Measurements from ENCODE around the gene EDC3. TPM values are rescaled to one million over a fixed set of nuclear protein-coding genes. Genes with fewer than 3 reads are reported as not detected.

The EDC3 gene
- total RNA-seq, 1 experiment from 2014 or later, result 62.6 TPM

DNA sequence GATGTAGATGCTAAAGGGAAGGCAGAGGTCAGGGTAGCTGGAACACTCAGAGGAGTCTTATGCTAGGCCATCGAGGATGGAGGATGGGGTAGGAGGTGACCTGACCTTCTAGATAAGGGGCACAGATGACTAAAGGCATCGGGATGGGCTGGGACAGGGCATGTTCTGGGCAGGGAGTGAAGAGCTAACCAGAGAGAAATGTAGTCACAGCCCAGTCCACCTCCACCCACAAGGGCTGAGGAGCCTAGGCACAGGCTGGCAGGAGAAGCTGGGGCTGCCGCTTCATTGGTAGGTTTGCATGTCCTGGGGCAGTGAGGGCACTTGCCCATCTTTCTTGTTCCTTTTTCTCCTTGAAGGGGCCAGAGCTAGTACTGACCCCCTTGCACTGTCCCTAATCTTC, 67.6 kb downstream of the EDC3 start:
- Histone ChIP-seq H3K27me3 (replicated peaks; ENCODE audit: insufficient read depth, low read depth, low read length, poor library complexity) (no peaks in the 10 kb centered on the region), H3K4me3 (ENCODE audit: low read depth, low read length, poor library complexity, severe bottlenecking) (no peak overlapping the region), H3K27ac (ENCODE audit: low read depth, low read length, poor library complexity, severe bottlenecking) (no peak overlapping the region), H3K36me3 (ENCODE audit: insufficient read depth, low read length, poor library complexity, severe bottlenecking) (peaks cover 91% of the 10 kb centered on the region), H3K4me1 (ENCODE audit: insufficient read depth, low read length, poor library complexity, severe bottlenecking) (no peaks in the 10 kb centered on the region), H3K9me3 (ENCODE audit: low read depth, low read length, poor library complexity, severe bottlenecking) (no peaks in the 10 kb centered on the region)
- POLR2A ChIA-PET (ENCODE audit: low non-redundant PET), result no interaction called here
- CTCF ChIA-PET, result interaction anchor here (1.2 kb wide), 1 partner anchor 143 kb away, joined by 3 read pairs; no protein-coding TSS in a partner anchor
- no peak for DNase-seq (ENCODE audit: low spot score)
- no TSS peak for BruUV-seq (replicated peaks)
- intact Hi-C loops (cut with micrococcal nuclease; ENCODE audit: unreplicated experiment), result no loop called here
- TF ChIP-seq, protein P1, sequence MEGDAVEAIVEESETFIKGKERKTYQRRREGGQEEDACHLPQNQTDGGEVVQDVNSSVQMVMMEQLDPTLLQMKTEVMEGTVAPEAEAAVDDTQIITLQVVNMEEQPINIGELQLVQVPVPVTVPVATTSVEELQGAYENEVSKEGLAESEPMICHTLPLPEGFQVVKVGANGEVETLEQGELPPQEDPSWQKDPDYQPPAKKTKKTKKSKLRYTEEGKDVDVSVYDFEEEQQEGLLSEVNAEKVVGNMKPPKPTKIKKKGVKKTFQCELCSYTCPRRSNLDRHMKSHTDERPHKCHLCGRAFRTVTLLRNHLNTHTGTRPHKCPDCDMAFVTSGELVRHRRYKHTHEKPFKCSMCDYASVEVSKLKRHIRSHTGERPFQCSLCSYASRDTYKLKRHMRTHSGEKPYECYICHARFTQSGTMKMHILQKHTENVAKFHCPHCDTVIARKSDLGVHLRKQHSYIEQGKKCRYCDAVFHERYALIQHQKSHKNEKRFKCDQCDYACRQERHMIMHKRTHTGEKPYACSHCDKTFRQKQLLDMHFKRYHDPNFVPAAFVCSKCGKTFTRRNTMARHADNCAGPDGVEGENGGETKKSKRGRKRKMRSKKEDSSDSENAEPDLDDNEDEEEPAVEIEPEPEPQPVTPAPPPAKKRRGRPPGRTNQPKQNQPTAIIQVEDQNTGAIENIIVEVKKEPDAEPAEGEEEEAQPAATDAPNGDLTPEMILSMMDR (conservative IDR thresholded peaks at IDR 0.05; ENCODE audit: low read depth, low read length), result no peak
- no peak for TF ChIP-seq EZH2 (IDR thresholded peaks at IDR 0.05; ENCODE audit: borderline replicate concordance, low read depth, low read length, poor library complexity, severe bottlenecking)

DNA sequence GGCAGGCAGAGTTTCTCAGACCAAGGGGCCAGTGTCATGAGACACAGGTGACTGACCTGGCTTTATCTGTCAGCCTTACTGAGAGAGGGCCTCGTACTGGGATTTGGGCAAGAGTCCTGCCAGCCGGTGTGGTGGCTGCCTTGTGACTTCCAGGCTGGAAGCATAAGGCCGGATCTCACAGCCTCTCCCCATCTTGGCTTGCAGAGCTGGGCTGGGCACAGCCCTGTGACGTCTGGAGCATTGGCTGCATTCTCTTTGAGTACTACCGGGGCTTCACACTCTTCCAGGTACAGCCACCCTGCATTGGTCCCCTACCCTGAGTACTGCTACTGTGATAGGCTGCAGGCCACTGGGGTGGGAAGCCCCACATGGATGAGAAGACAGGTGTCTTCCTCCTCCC, 68.1 kb downstream of the EDC3 start:
- H3K4me3 ChIP-seq (ENCODE audit: low read depth, low read length, poor library complexity, severe bottlenecking), result no peak overlapping the region
- H3K36me3 ChIP-seq (ENCODE audit: insufficient read depth, low read length, poor library complexity, severe bottlenecking), result peaks cover 93% of the 10 kb centered on the region
- no peak overlapping the region for H3K27ac ChIP-seq (ENCODE audit: low read depth, low read length, poor library complexity, severe bottlenecking)
- no peaks in the 10 kb centered on the region for H3K9me3 ChIP-seq (ENCODE audit: low read depth, low read length, poor library complexity, severe bottlenecking)
- intact Hi-C loops (cut with micrococcal nuclease; ENCODE audit: unreplicated experiment), result no loop called here
- CTCF ChIA-PET, result interaction anchor here (1.2 kb wide), 1 partner anchor 143 kb away, joined by 3 read pairs; no protein-coding TSS in a partner anchor
- no peaks in the 10 kb centered on the region for H3K27me3 ChIP-seq (replicated peaks; ENCODE audit: insufficient read depth, low read depth, low read length, poor library complexity)
- no peak for DNase-seq (ENCODE audit: low spot score)
- no TSS peak for BruUV-seq (replicated peaks)
- TF ChIP-seq, protein P1 (conservative IDR thresholded peaks at IDR 0.05; ENCODE audit: low read depth, low read length), result no peak
- no peak for TF ChIP-seq EZH2 (IDR thresholded peaks at IDR 0.05; ENCODE audit: borderline replicate concordance, low read depth, low read length, poor library complexity, severe bottlenecking)
- no peaks in the 10 kb centered on the region for H3K4me1 ChIP-seq (ENCODE audit: insufficient read depth, low read length, poor library complexity, severe bottlenecking)
- POLR2A ChIA-PET (ENCODE audit: low non-redundant PET), result no interaction called here

DNA sequence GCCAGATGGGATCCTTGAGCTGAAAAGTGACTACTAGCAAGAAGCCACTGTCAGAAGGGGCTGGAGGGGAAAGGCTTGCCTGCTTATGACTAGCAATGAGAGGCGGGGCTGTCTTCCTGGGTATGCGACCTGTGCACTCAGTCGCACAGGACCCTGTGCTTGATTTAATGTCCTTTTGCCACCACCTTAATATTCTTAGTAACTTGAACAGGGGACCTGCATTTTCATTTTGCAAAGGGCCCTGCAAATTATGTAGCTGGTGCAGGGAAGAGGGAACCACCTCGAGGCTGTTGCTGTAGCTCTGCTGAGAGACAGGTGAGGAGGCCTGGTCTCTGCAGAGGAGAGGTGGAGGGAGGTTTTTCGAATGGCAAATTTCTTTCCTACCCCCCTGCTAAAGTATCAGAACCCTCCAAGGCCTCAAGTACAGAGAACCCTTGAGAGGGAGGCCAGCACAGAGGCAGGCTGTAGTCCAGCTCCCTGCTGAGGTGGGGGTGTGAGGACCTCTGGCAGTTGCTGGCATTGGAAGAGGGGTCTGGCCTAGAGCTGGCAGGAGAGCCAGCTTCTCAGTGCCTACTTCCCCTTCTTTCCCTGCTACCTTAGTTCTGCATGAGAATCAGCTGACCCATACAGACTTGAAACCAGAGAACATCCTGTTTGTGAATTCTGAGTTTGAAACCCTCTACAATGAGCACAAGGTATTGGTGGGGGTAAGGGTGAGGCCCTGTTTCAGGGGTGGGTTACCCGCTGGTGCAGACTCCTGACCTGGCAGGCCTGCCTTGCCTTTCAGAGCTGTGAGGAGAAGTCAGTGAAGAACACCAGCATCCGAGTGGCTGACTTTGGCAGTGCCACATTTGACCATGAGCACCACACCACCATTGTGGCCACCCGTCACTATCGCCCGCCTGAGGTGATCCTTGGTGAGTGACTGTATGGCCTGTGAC, 68.8 kb downstream of the EDC3 start:
- no peaks in the 10 kb centered on the region for H3K9me3 ChIP-seq (ENCODE audit: low read depth, low read length, poor library complexity, severe bottlenecking)
- intact Hi-C loops (cut with micrococcal nuclease; ENCODE audit: unreplicated experiment), result no loop called here
- H3K27ac ChIP-seq (ENCODE audit: low read depth, low read length, poor library complexity, severe bottlenecking), result no peak overlapping the region
- no peak for DNase-seq (ENCODE audit: low spot score)
- H3K4me1 ChIP-seq (ENCODE audit: insufficient read depth, low read length, poor library complexity, severe bottlenecking), result no peaks in the 10 kb centered on the region
- ChIA-PET CTCF (interaction anchor here (1.2 kb wide), 1 partner anchor 144 kb away, joined by 3 read pairs; no protein-coding TSS in a partner anchor), POLR2A (ENCODE audit: low non-redundant PET) (no interaction called here)
- peaks cover 93% of the 10 kb centered on the region for H3K36me3 ChIP-seq (ENCODE audit: insufficient read depth, low read length, poor library complexity, severe bottlenecking)
- no TSS peak for BruUV-seq (replicated peaks)
- no peak overlapping the region for H3K4me3 ChIP-seq (ENCODE audit: low read depth, low read length, poor library complexity, severe bottlenecking)
- TF ChIP-seq, protein P1 (conservative IDR thresholded peaks at IDR 0.05; ENCODE audit: low read depth, low read length), result no peak
- TF ChIP-seq EZH2 (IDR thresholded peaks at IDR 0.05; ENCODE audit: borderline replicate concordance, low read depth, low read length, poor library complexity, severe bottlenecking), result no peak
- H3K27me3 ChIP-seq (replicated peaks; ENCODE audit: insufficient read depth, low read depth, low read length, poor library complexity), result no peaks in the 10 kb centered on the region

Data from A673 (cell line).